Stimulated activated CD8-positive, alpha-beta memory T cell treated with anti-CD3 and anti-CD28 coated beads, Interleukin-7, amount 100 ng/mL, for 4 hours (primary cell): ENCODE data around the gene CIAO1.
A peak's percentile ranks its signal among the peaks of the same experiment; 100 is the strongest.
"Not testable (repeated sequence)": the region's sequence is repeated elsewhere in the genome, so short reads cannot be mapped to it uniquely, and the experiment has no call there.

Experiments used
- DNase-seq, 2 donors: peaks; one replicate each; pipeline ENCODE4 v3.0.0-alpha.2; 2020; ENCODE audit warnings: low read depth in 2 of 2

The CIAO1 gene

GRCh38 chr2:96249654-96250053 is 16.4 kb upstream of the CIAO1 start:
- no peak for DNase-seq

- no peak for DNase-seq
These were observed 15.8 kb upstream of the CIAO1 start for GRCh38 chr2:96250188-96250587.

- no peak for DNase-seq
These were observed 14.2 kb upstream of the CIAO1 start for GRCh38 chr2:96251721-96252292.

- no peak for DNase-seq
These were observed 13.5 kb upstream of the CIAO1 start for GRCh38 chr2:96252526-96252925.

- no peak for DNase-seq
These were observed 13.0 kb upstream of the CIAO1 start for GRCh38 chr2:96253006-96253405.

GRCh38 chr2:96254571-96254970 is 11.5 kb upstream of the CIAO1 start:
- DNase-seq = no peak

- no peak for DNase-seq
These were observed 9.4 kb upstream of the CIAO1 start for GRCh38 chr2:96256611-96257113.

- DNase-seq = not testable (repeated sequence)
These were observed 8.3 kb upstream of the CIAO1 start for GRCh38 chr2:96257744-96258143.

GRCh38 chr2:96258166-96259022 is 7.6 kb upstream of the CIAO1 start:
- no peak for DNase-seq

- DNase-seq = no peak
These were observed 6.5 kb upstream of the CIAO1 start for GRCh38 chr2:96259497-96259921.

- no peak for DNase-seq
These were observed 5.4 kb upstream of the CIAO1 start for GRCh38 chr2:96260387-96261260.

GRCh38 chr2:96261328-96262003 is 4.6 kb upstream of the CIAO1 start:
- no peak for DNase-seq

GRCh38 chr2:96262306-96262705 is 3.7 kb upstream of the CIAO1 start:
- DNase-seq = no peak

- DNase-seq = no peak
These were observed 1.9 kb upstream of the CIAO1 start for GRCh38 chr2:96264086-96264485.

- no peak for DNase-seq
These were observed 1.2 kb upstream of the CIAO1 start for GRCh38 chr2:96264656-96265348.

GRCh38 chr2:96265349-96265839 is 631 bp upstream of the CIAO1 start:
- peak; percentile 17 to 32 for DNase-seq

GRCh38 chr2:96267159-96267971 is 1.3 kb downstream of the CIAO1 start:
- DNase-seq = no peak

- DNase-seq = no peak
These were observed 6.0 kb downstream of the CIAO1 start for GRCh38 chr2:96271995-96272394.

GRCh38 chr2:96273763-96274162 is 7.7 kb downstream of the CIAO1 start:
- DNase-seq = no peak
